ENCODE results near the gene NOP10. TPM values are rescaled to one million over a fixed set of nuclear protein-coding genes. Genes with fewer than 3 reads are reported as not detected.

The NOP10 gene
- total and polyA plus RNA-seq, 2 of the 13 experiments (the other 11 are each of a cell fraction or from before 2014, with no cell fraction given): 239 to 369 TPM

DNA sequence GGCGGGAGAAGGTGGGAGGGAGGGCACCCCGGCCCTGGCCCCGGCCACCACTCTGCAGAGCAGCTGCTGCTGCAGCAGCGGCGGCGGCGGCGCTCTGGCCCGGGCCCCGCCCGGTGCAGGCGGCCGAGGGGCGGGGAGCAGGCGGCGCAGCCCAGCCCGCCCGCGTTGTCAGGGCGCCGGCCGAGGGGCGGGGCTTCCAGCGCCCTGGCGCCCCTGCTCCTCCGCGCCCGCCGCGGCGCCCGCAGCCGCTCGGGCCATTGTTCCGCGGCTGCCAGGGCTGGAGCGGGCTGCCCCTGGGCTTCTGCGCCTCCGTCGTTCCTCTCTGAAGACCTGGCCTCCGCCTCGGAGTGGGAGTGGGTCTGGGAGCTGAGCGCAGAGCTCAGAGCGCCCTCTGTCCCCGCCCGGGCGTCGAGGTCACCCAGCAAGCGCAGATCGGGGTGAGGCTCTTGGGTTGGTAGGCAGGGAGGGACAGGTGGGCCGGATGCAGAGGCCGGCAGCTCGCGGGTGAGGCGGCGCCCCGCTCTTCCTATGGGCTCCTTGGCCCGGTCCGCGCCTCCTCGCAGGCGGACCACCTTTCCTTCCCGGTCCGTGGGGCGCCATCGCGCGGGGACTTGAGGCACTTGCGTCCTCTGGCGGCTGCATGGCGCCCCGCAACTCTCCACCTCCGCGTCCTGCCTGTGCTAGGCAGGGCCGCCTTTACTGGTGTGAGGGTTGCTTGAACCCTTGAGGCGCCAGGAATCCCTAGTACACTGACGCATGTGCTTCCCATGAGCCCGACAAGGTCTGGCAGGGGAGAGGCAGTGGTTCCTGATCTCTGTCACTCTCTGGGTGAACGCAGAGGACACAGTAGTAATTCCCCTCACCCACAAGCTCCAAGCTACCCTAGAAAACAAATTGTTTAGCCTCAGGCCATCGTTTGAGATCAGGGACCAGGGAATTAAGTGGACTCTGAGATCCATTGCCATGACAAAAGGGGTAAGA lies 24.5 kb upstream of the NOP10 start, which contains the start of gene LPCAT4 (continued):
- TF ChIP-seq HNF1B (CRISPR knock-in tag; IDR thresholded peaks at IDR 0.05) (peak; percentile 76; the same call in 1 of the 2 replicates), IKZF1 (IDR thresholded peaks at IDR 0.05) (no peak), POLR2A (IDR thresholded peaks at IDR 0.05; ENCODE audit: insufficient read depth in 1 of 2, low read depth in 2 of 2, low read length in 2 of 2) (peak; percentile 74 to 87), CEBPB (IDR thresholded peaks at IDR 0.05; ENCODE audit: borderline replicate concordance, low read depth, low read length) (no peak), GPN1 (CRISPR knock-in tag; IDR thresholded peaks at IDR 0.05; ENCODE audit: borderline replicate concordance) (no peak), ZNF644 (CRISPR knock-in tag; IDR thresholded peaks at IDR 0.05; ENCODE audit: low read depth) (no peak), KLF9 (CRISPR knock-in tag; IDR thresholded peaks at IDR 0.05; ENCODE audit: low read depth) (no peak), ARNTL (CRISPR knock-in tag; IDR thresholded peaks at IDR 0.05) (0 out of 2 replicates have a peak, but pooled peaks have one; percentile 29), ZNF232 (CRISPR knock-in tag; IDR thresholded peaks at IDR 0.05; ENCODE audit: borderline replicate concordance) (no peak), NRL (CRISPR knock-in tag; IDR thresholded peaks at IDR 0.05; ENCODE audit: borderline replicate concordance) (peak; percentile 76; the same call in 1 of the 2 replicates), ZNF615 (CRISPR knock-in tag; IDR thresholded peaks at IDR 0.05; ENCODE audit: borderline replicate concordance) (no peak), RFX1 (IDR thresholded peaks at IDR 0.05) (0 out of 2 replicates have a peak, but pooled peaks have one; percentile 33), ZHX1 (CRISPR knock-in tag; IDR thresholded peaks at IDR 0.05; ENCODE audit: low read depth) (peak; percentile 50; the same call in 1 of the 2 replicates), ZNF549 (CRISPR knock-in tag; IDR thresholded peaks at IDR 0.05) (no peak), ZNF720 (CRISPR knock-in tag; IDR thresholded peaks at IDR 0.05) (0 out of 2 replicates have a peak, but pooled peaks have one; percentile 40), PHF8 (CRISPR knock-in tag; IDR thresholded peaks at IDR 0.05) (peak; percentile 86), ZNF441 (CRISPR knock-in tag; IDR thresholded peaks at IDR 0.05; ENCODE audit: borderline replicate concordance) (peak; percentile 81; the same call in 1 of the 2 replicates), HOXA3 (CRISPR knock-in tag; IDR thresholded peaks at IDR 0.05) (no peak; the same call in 1 of the 2 replicates), ATF6 (CRISPR knock-in tag; conservative IDR thresholded peaks at IDR 0.05) (peak; percentile 54; the same call in 1 of the 2 replicates), NBN (conservative IDR thresholded peaks at IDR 0.05) (no peak), ZNF629 (CRISPR knock-in tag; conservative IDR thresholded peaks at IDR 0.05) (no peak), KDM4B (CRISPR knock-in tag; IDR thresholded peaks at IDR 0.05) (no peak; the same call in 1 of the 2 replicates), HCFC1 (IDR thresholded peaks at IDR 0.05; ENCODE audit: low read depth, low read length) (no peak)
- TF ChIP-seq, protein P1, sequence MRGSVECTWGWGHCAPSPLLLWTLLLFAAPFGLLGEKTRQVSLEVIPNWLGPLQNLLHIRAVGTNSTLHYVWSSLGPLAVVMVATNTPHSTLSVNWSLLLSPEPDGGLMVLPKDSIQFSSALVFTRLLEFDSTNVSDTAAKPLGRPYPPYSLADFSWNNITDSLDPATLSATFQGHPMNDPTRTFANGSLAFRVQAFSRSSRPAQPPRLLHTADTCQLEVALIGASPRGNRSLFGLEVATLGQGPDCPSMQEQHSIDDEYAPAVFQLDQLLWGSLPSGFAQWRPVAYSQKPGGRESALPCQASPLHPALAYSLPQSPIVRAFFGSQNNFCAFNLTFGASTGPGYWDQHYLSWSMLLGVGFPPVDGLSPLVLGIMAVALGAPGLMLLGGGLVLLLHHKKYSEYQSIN (CRISPR knock-in tag; IDR thresholded peaks at IDR 0.05; ENCODE audit: borderline replicate concordance): no peak
